ENCODE results near the gene APOD. TPM values are rescaled to one million over a fixed set of nuclear protein-coding genes. Genes with fewer than 3 reads are reported as not detected.
"Not testable (repeated sequence)": the region's sequence is repeated elsewhere in the genome, so short reads cannot be mapped to it uniquely, and the experiment has no call there.

The APOD gene
- total RNA-seq, 4 donors from 2014 or later: 13.6 to 319 (median 55.9) TPM

DNA sequence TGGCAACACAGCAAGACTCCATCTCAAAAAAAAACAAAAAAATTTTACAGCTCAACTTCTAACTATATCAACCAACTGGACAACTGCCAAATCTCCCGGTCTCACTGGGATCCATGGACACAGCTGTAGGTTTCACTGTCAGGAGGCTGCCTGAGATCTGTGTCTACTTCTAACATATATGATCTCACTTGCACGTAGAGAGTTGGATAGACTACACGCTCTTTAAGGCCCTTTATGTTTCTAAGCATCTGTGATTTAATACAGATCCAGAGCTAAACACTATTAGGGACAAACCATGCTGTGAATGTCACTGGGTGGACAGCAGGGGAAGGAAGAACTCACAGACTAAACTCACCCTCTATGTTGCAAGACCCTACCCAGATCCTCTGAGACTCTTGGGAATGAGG, 13.0 kb upstream of the APOD start:
- Histone ChIP-seq H3K36me3 (no peaks in the 10 kb centered on the region), H3K27me3 (peaks cover 0 to 4% (median 0%) of the 10 kb centered on the region in 4 donors), H3K9me3 (no peaks in the 10 kb centered on the region), H3K27ac (no peak overlapping the region), H3K4me3 (no peak overlapping the region), H3K4me1 (no peaks in the 10 kb centered on the region)
- intact Hi-C loops (cut with DNase I): no loop called here
- no peak for TF ChIP-seq POLR2A (IDR thresholded peaks at IDR 0.05)
- TF ChIP-seq, protein P1, sequence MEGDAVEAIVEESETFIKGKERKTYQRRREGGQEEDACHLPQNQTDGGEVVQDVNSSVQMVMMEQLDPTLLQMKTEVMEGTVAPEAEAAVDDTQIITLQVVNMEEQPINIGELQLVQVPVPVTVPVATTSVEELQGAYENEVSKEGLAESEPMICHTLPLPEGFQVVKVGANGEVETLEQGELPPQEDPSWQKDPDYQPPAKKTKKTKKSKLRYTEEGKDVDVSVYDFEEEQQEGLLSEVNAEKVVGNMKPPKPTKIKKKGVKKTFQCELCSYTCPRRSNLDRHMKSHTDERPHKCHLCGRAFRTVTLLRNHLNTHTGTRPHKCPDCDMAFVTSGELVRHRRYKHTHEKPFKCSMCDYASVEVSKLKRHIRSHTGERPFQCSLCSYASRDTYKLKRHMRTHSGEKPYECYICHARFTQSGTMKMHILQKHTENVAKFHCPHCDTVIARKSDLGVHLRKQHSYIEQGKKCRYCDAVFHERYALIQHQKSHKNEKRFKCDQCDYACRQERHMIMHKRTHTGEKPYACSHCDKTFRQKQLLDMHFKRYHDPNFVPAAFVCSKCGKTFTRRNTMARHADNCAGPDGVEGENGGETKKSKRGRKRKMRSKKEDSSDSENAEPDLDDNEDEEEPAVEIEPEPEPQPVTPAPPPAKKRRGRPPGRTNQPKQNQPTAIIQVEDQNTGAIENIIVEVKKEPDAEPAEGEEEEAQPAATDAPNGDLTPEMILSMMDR (IDR thresholded peaks at IDR 0.05): no peak
- DNase-seq: no peak
- WGBS, 2 donors: 64 to 67% methylated on average over 3 of the region's 3 CpGs

DNA sequence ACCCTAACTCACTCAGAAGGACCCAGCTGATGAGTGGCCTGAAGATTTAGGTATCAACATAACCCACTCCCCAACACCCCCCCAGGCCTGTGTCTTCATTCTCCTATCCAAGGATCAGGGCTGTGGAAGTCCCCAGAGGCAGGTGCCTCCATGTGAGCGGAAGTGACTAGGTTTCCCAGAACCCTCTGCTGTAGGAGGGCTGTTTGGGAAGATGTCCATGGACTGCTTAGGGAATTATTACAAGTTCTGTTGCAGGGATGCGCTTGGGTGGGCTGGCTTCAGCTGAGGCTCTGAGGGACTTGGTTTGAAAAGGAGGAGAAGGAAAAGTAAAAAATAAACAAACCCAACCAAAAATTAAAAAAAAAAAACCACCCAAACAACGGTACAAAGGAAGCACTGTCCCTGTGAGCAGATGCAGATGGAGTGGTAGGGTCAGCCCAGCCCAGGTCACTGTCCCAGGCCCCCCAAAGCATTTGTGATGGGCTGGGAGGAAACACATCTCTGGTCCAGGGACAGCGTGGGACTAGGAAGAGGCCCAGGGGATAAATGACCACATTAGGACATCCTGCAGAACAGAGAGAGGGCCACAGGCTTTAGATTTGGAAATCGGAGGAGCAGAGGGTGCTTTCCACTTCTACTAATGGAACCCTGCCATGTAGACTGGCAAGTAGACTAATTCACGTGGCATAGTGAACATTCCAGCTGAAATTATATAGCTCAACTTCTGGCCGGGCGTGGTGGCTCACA, 12.2 kb upstream of the APOD start:
- Histone ChIP-seq H3K4me1 (no peaks in the 10 kb centered on the region), H3K36me3 (no peaks in the 10 kb centered on the region), H3K9me3 (no peaks in the 10 kb centered on the region), H3K27me3 (peaks cover 0 to 4% (median 0%) of the 10 kb centered on the region in 4 donors), H3K27ac (no peak overlapping the region), H3K4me3 (no peak overlapping the region)
- TF ChIP-seq POLR2A (IDR thresholded peaks at IDR 0.05): no peak
- TF ChIP-seq, protein P1 (IDR thresholded peaks at IDR 0.05): no peak
- intact Hi-C loops (cut with DNase I): no loop called here
- WGBS, 2 donors: 59 to 63% methylated on average over 6 to 8 of the region's 8 CpGs
- DNase-seq: no peak

DNA sequence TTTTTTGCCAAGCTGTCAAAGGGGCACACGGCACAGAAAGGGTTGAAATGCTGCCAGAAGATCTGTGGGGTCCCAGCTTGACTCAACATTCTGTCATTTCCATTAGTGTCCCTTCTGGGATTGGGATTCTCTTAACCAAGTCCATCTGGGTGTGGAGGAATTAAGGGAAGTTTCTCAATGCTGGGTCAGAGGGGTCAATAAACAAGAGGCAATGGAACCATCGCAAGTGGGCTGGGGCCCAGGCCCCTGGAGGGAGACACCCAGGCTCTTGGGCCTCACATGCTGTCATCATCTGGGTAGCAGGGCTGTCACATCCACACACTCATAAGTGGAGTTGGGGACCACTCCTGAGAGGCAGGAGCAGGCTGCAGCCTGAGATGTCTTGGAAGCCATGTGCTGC, 8.1 kb upstream of the APOD start:
- WGBS, 2 donors: 39 to 40% methylated on average over 2 of the region's 2 CpGs
- TF ChIP-seq POLR2A (IDR thresholded peaks at IDR 0.05): no peak
- TF ChIP-seq, protein P1 (IDR thresholded peaks at IDR 0.05): no peak
- Histone ChIP-seq H3K36me3 (no peaks in the 10 kb centered on the region), H3K27me3 (peaks cover 0 to 13% (median 2%) of the 10 kb centered on the region in 4 donors), H3K9me3 (no peaks in the 10 kb centered on the region), H3K4me1 (no peaks in the 10 kb centered on the region), H3K4me3 (no peak overlapping the region), H3K27ac (peak overlapping the region in 1 of 4 donors; percentile 47)
- no peak for DNase-seq
- intact Hi-C loops (cut with DNase I): no loop called here

DNA sequence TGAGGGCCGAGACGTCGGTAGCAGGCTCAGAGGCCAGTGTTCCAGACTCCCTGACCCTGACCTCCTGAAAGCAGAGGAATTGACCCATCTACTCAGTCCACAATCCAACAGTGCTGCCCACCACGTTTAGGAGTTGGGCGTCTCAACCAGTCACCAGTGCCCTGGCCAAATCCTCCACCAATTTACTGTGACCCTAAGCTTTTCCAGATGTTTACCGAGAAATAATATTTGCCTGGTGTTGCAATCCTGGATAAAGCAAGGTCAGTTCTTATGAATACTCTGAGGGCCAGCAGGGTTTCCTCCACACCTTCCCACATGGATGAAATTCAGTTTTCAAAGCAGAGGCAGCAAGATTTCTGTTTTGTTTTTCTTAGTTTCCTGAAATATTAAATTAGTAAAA, 7.5 kb upstream of the APOD start:
- Histone ChIP-seq H3K9me3 (no peaks in the 10 kb centered on the region), H3K4me1 (no peaks in the 10 kb centered on the region), H3K27me3 (peaks cover 0 to 13% (median 2%) of the 10 kb centered on the region in 4 donors), H3K27ac (peak overlapping the region in 2 of 4 donors; percentile 30 to 47), H3K36me3 (no peaks in the 10 kb centered on the region), H3K4me3 (no peak overlapping the region)
- intact Hi-C loops (cut with DNase I): no loop called here
- 66 to 68% methylated on average over 6 of the region's 6 CpGs for WGBS, 2 donors
- no peak for TF ChIP-seq POLR2A (IDR thresholded peaks at IDR 0.05)
- TF ChIP-seq, protein P1 (IDR thresholded peaks at IDR 0.05): no peak
- no peak for DNase-seq

DNA sequence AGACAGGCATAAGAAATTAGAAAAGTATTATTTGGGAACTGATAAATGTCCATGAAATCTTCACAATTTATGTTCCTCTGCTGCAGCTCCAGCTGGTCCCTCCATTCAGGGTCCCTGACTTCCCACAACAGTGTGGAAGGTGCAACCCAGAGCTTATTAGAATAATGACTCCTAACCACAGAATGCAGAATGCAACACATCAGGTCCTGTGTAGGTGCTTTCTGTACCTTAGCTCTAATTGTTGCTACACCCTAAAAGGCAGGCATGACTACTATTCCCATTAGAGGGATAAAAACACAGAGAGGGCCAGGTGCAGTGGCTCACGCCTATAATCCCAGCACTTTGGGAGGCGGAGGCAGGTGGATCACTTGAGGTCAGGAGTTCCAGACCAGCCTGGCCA, 6.6 kb upstream of the APOD start:
- H3K4me1 ChIP-seq; intact Hi-C loops (cut with DNase I); DNase-seq; H3K9me3 ChIP-seq; H3K4me3 ChIP-seq; H3K27ac ChIP-seq; H3K36me3 ChIP-seq: not testable (repeated sequence)
- peaks cover 0 to 13% (median 2%) of the 10 kb centered on the region in 4 donors for H3K27me3 ChIP-seq
- WGBS, 2 donors: 94% methylated on average over 2 of the region's 2 CpGs; no CpG with 5 or more reads in 1 of the 2 donors

DNA sequence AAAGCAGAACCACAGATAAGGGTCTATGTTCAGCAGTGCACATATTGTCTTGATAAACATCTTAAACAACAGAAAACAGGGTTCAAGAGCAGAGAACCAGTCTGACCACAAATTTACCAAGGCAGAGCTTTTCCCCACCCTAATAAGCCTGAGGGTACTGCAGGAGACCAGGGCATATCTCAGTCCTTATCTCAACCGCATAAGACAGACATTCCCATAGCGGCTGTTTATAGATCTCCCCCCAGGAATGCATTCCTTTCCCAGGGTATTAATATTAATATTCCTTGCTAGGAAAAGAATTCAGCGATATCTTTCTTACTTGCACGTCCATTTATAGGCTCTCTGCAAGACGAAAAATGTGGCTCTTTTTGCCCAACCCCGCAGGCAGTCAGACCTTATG, 6.1 kb upstream of the APOD start:
- H3K4me3 ChIP-seq; H3K4me1 ChIP-seq; DNase-seq; intact Hi-C loops (cut with DNase I); H3K36me3 ChIP-seq; H3K9me3 ChIP-seq; H3K27ac ChIP-seq: not testable (repeated sequence)
- H3K27me3 ChIP-seq: peaks cover 0 to 13% (median 2%) of the 10 kb centered on the region in 4 donors
- 77 to 86% methylated on average over 6 of the region's 6 CpGs for WGBS, 2 donors
